ENCODE measurements around the gene UNC79.
"Not testable (repeated sequence)": the region's sequence is repeated elsewhere in the genome, so short reads cannot be mapped to it uniquely, and the experiment has no call there.

The UNC79 gene

GRCh38 chr14:93490001-93490400, 59.3 kb downstream of the UNC79 start:
- no peak for TF ChIP-seq CTCF (IDR thresholded peaks at IDR 0.05; ENCODE audit: control insufficient read depth, extremely low read depth, insufficient read depth)
- H3K4me3 ChIP-seq (ENCODE audit: low read depth, low read length) = no peak overlapping the region
- no peak for DNase-seq (ENCODE audit: low read depth)

GRCh38 chr14:93493054-93493453, 62.3 kb downstream of the UNC79 start:
- TF ChIP-seq CTCF (IDR thresholded peaks at IDR 0.05; ENCODE audit: control insufficient read depth, extremely low read depth, insufficient read depth) = no peak
- DNase-seq (ENCODE audit: low read depth) = no peak
- no peak overlapping the region for H3K4me3 ChIP-seq (ENCODE audit: low read depth, low read length)

- not testable (repeated sequence) for DNase-seq (ENCODE audit: low read depth)
Observed at GRCh38 chr14:93493622-93494021, 62.9 kb downstream of the UNC79 start.

GRCh38 chr14:93496856-93497741, 66.4 kb downstream of the UNC79 start:
- no peak for TF ChIP-seq CTCF (IDR thresholded peaks at IDR 0.05; ENCODE audit: control insufficient read depth, extremely low read depth, insufficient read depth)
- no peak for DNase-seq (ENCODE audit: low read depth)
- no peak overlapping the region for H3K4me3 ChIP-seq (ENCODE audit: low read depth, low read length)

More at GRCh38 chr14:93493622-93494021, 62.9 kb downstream of the UNC79 start:
- not testable (repeated sequence) for H3K4me3 ChIP-seq (ENCODE audit: low read depth, low read length)

- TF ChIP-seq CTCF (IDR thresholded peaks at IDR 0.05; ENCODE audit: control insufficient read depth, extremely low read depth, insufficient read depth) = no peak
- DNase-seq (ENCODE audit: low read depth) = no peak
- no peak overlapping the region for H3K4me3 ChIP-seq (ENCODE audit: low read depth, low read length)
Observed at GRCh38 chr14:93510056-93510455, 79.3 kb downstream of the UNC79 start.

GRCh38 chr14:93511001-93511400, 80.3 kb downstream of the UNC79 start:
- H3K4me3 ChIP-seq (ENCODE audit: low read depth, low read length) = no peak overlapping the region
- DNase-seq (ENCODE audit: low read depth) = no peak
- TF ChIP-seq CTCF (IDR thresholded peaks at IDR 0.05; ENCODE audit: control insufficient read depth, extremely low read depth, insufficient read depth) = no peak

GRCh38 chr14:93520053-93520607, 89.4 kb downstream of the UNC79 start:
- TF ChIP-seq CTCF (IDR thresholded peaks at IDR 0.05; ENCODE audit: control insufficient read depth, extremely low read depth, insufficient read depth) = no peak
- no peak overlapping the region for H3K4me3 ChIP-seq (ENCODE audit: low read depth, low read length)
- DNase-seq (ENCODE audit: low read depth) = no peak
